NCI-H460 (cell line): ENCODE measurements around the gene SPOCK3. TPM values are rescaled to one million over a fixed set of nuclear protein-coding genes. Genes with fewer than 3 reads are reported as not detected.
A peak's percentile ranks its signal among the peaks of the same experiment; 100 is the strongest.
"Not testable (repeated sequence)": the region's sequence is repeated elsewhere in the genome, so short reads cannot be mapped to it uniquely, and the experiment has no call there.

ENCODE experiments used
- DNase-seq: peaks from one replicate; pipeline ENCODE4 v3.0.0-alpha.2; 2016; ENCODE audit warnings: low read depth; ENCODE audit errors: extremely low read depth
- polyA plus RNA-seq: library from polyadenylated mRNA; depleted of rRNA; stranded (reverse); fragments of >200 nt; gene quantifications from 2 replicates; pipeline ENCODE4 v1.2.3, GENCODE V29; 2014; cell fraction: nucleus; rRNA removed
- total RNA-seq: library from RNA; depleted of rRNA; stranded (reverse); fragments of >200 nt; shearing (Covaris generic); gene quantifications from 2 replicates; pipeline ENCODE4 v1.2.3, GENCODE V29; 2014; rRNA removed

Gene SPOCK3
- 0.20 TPM in 1 of 2 replicates, not detected in the other for total RNA-seq
- polyA plus RNA-seq = not detected in 2 replicates

DNA sequence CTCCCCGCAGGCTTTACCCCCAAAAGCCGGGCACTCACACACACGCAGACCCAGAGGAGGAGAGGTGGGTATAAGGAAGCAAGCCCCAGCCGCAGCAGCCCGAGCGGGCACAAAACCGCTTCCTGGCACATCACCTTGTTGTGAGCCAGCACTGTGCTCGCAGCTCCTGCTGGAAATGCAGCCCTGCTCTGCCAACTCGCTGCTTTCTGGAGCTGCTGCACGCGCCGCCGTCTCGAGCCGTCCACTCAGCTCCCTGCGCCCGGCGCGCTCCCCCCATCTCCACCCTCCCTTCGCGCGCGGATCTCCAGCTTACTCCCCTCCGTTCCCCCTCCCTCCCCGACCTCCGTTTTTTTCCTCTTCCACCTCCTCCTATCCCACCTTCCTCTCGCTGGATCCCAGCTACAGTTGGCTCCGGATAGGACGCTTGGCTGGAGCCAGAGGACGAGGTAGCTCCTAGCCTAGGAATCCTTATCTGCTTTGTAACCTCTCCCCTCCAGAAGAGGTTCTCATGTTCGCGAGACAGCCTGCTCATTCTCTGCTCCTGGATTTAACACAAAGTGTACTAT is at the start of gene SPOCK3:
TSS of gene SPOCK3 (minus strand) at position 179 of the 566 bp plus-strand sequence.
- DNase-seq = peak; percentile 14

DNA sequence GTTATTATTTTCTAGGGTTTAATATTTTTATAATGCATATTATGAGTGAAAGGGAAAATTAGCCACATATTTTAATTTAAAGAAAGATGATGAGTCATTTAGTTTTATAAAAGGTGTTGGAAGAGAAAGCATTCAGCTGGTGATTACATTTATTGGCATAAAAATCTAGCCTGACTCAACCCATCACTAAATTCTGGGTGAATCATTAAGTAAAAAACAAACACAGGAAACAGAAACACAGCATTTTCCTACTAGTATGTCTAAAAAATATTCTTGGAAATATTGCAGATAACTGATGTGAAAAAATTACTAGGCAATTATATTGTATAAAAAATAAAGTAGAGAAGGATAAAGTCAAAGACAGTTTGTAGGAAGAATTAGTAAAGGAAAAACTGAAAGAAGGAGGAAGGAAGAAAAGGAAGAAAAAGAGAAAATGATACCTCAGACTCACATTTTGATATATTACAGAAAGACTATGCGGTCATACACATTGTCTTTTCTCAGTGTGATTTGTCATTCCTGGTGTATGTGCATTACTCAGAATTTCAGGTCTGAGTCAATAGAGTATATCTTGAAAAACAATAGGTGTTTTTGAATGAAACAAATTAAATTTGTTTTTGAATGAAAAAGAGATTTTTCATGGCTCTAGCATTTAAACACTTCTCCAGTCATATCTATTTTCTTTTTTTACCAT is 48.0 kb upstream of the SPOCK3 start:
- DNase-seq = no peak

DNA sequence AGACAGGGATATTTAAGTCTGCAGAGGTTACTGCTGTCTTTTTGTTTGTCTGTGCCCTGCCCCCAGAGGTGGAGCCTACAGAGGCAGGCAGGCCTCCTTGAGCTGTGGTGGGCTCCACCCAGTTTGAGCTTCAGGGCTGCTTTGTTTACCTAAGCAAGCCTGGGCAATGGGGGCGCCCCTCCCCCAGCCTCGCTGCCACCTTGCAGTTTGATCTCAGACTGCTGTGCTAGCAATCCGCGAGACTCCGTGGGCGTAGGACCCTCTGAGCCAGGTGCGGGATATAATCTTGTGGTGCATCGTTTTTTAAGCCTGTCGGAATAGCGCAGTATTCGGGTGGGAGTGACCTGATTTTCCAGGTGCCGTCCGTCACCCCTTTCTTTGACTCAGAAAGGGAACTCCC is 47.3 kb upstream of the SPOCK3 start:
- not testable (repeated sequence) for DNase-seq

DNA sequence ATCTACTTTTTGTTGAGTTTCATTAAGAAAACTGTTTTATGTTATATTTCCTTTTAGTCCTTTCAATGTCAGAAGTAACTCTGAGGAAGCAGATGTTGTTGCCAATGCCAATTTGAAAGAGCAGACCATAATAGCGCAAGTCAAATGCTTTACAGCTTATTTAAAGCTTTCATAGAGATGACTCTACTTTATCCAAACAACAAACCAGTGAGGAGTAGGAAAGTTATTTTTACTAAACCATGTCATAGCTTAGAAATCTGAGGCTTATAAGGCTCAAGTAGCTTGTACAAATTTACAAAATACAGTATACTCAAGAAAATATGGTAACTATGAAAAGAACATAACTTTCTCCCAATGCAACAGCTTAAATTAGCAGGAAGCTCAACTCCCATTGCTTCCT is 40.1 kb upstream of the SPOCK3 start:
- no peak for DNase-seq

DNA sequence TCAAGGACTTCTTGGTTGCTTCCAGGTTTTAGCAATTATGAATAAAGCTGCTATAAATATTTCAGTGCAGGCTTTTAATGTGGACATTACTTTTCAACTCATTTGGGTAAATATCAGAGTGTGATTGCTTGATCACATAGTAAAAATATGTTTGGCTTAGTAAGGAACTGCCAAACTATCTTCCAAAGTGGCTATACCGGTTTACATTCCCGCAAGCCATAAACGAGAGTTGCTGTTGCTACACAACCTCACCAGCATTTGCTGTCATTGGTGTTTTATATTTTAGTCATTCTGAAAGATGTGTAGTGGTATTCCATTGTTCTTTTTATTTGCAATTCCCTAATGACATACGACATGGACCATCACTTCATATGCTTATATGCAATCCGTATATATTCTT is 30.9 kb upstream of the SPOCK3 start:
- no peak for DNase-seq

DNA sequence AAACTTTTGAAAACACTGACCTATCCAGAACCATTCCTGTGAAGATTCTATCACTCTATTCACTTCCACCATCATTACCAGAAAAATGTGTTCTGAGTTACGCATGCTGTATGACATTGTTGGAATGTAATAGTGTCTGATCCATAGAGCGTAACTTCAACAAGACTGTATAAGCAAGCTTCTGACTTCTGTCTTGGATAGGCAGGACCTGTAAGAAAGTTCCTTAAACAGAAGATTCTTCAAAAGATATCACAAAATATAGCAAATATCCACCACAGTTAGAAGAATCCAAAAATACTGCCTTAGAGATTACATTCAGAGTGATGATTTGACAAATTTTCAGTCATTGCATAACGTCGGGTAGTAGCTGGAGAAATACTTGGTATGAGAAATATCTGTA is 14.0 kb upstream of the SPOCK3 start:
- DNase-seq = no peak

DNA sequence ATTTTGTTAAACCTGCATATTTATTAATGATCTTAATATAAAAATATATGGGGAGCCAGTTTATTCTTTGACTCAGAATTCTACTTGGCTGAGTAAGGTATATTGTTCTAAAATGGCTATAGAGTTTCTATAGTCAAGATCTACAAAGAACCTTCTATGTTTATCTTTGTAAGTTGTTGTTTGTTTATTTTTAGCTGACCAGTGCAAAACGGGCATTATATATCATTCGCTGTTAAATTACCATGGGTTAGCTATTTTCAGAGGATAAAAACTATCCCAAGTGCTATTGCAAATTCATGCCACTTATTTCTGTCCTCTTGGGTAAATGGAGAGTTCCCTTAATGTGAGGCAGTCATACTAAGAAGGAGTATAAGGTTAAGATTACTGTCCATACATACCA is 5.3 kb upstream of the SPOCK3 start:
- DNase-seq = no peak

DNA sequence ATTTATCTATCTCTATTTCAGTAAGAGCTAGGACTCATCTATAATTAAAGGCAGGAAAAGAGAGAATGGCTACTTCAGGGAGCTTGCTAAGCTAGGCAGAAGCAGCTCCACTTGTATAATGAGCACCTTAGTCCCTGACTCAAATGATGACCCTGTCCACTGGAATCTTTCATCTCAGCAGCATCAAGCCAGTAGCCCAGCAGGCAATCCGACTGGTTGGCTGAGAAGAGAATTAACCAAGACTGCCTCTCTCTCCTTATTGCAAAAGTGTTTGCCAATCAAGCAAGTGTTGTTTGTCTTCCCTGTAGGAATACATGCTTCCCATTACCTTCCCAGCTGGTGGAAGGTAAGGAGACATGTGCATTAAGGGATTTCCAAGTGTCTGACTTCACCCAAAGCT is 3.9 kb upstream of the SPOCK3 start:
- no peak for DNase-seq

DNA sequence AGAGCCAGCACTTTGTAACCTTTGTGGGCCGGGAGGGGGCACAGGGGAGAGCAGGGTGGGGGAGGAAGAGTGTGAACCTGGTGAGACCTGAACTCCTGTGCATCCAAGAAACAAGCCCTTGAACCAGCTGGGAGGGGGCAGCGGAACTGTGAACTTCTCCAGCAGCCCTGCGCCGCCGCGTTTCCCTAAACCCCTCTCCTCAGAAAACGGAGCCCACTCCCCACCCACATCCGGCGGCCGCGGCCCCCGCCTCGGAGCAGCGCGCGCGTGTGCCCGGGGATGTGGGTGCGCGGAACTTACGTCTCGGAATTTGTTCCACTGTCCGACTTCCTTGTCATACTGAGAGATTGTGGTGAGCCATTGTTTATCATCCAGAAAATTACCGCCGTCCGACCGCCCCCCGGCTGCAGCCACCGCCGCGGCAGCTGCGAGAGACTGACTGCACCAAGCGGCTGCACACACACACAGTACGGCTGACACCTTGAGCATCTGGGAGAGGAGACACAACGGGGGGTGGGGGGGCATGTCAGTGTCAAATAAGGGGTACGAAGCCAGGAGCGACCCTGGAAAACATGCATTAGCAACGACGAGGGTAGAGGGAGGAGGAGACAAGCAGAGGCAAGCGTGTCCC is 494 bp downstream of the SPOCK3 start:
- no peak for DNase-seq

DNA sequence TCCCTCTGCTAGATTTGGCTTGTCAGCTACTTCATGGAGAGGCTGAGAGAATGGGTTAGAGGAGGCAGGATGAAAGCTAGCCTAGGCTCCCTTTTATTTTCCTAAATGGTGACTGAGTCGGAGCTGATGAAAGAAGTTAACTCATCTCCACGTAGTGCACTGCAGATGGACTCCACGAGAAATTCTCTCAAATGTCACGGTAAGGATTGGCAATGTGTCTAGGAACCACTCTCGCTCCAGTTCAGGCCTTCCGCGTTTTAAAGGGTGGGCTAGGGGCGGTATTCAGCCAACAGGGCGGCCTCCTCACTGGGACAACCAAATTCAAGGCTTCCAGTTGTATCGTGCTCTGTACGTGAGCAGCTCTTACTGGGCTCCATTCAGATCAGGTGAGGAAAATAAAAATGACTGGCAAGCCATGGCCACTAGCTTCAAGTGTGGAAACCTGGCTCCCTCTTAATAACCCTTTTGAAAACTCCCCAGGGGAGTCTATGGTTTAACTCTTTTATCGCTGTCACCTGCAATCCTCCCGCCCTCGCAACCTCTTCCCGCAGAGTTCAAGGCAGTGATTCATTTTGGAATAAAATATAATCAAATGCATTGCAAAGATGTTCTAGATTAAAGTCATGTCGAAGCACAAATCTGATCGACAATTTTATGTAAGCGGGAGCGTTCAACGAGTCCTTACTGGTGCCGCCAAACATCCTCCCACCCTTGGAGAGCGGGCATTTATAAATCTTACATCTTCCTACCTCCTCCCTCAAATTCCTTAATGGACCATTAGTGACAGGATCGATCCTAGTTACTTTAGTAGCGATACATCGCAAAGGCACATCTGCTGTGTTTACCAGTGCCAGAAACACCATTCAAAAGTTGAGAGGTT is 1.2 kb downstream of the SPOCK3 start:
- no peak for DNase-seq

DNA sequence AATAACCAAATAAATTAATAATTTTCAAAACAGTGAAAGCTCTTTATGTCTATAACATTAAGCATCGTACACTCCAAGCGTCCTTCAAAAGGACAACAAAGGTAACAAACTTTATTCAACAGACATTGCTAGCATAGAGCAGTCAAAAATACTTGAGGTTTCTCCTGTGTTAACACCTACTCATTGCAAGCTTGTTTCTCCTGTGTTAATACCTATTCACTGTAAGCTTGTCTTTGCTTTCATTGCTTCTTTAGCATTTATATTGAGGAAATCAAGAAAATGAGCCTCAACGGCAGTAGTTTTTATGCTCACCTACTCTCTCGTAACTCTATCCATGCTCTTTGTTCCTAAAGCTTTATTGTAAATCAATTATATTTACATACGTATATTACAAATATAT is 3.5 kb downstream of the SPOCK3 start:
- no peak for DNase-seq

DNA sequence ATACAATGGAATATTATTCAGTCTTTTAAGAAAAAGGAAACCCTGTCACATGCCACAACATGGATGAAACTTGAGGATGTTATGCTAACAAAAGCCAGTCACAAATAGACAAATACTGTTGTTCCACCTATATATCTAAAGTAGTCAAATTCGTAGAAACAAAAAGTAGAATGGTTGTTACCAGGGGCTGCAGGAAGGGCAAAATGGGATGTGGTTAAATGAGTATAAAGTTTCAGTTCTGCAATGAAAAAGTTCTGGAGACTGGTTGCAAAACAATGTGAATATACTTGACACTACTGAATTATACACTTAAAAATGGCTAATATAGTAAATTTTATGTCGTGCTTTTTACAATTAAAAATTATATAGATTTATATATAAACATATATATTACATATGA is 12.2 kb downstream of the SPOCK3 start:
- DNase-seq = no peak

DNA sequence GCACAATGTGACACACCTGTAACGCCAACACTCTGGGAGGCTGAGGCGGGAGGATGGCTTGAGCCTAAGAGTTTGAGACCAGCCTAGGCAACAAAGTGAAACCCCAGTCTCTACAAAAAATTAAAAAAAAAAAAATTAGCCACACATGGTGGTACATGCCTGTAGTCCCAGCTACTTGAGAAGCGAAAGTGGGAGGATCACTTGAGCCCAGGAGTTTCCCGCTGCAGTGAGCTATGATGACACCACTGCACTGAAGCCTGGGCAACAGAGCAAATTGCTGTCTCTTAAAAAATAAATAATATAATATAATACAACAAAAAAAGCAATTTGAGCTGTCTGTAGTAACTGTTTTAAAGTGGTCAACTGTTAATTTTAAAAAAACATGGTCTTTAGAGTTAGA is 13.2 kb downstream of the SPOCK3 start:
- no peak for DNase-seq

DNA sequence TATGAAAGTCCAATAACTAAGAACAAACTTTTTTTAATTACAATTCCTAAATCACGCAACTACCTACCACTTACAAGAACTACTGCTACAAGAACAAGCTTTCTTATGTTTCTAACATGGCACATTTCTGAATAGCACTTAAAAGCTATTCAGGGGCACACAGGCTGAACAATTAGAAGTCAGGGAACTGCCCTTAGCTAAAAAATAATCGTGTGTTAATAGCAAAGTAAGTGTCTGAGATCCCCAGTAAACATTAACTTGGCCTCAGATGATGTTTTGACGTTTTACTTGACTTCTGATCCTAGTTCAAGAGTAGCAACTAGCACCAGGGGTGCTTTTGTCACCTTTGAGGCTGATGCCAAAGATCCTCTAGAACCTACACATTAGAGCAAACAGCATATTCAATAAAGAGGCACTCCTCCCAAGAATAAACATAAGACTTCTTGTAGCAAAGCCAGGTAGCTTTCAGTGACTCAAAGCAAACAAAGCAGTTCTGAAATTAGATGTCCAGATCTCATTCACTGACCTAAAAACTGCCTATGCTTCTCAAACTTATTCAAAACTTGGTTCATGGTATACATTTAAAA is 16.2 kb downstream of the SPOCK3 start:
- no peak for DNase-seq

DNA sequence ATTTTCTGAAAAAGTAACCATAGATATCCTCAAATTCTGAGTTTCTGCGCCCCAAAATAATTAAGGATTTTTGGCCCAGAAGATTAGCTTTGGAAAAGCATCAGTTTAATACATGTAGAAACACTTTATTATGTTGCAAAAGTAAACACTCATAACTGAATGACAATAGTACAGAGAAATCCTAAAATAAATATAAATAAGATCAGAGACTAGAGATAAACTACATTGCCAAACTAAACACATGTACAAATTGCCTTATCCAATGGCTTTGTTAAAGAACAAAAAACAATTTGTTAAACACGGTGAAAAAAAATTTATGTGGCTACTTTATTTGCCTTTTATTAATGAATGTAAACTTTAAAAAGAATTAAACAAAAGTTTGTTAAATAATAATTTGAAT is 17.5 kb downstream of the SPOCK3 start:
- DNase-seq = no peak

DNA sequence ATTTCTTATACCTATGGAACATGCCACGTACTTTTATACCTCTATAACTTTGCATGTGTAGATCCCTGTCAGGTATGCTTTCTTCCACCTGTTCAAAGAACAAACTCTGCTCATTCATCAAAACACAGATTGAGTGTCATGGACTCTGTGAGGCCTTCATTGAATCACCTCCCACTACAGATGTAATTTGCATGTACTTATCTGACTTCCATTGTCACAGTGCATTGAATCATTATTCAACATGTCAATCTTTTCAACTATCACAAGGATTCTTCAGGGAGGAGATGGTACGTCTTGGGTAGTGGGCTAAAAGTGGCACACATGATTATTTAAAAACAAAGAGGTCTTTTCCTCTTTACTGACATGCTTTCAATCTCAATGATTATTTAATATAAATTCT is 24.1 kb downstream of the SPOCK3 start:
- no peak for DNase-seq

DNA sequence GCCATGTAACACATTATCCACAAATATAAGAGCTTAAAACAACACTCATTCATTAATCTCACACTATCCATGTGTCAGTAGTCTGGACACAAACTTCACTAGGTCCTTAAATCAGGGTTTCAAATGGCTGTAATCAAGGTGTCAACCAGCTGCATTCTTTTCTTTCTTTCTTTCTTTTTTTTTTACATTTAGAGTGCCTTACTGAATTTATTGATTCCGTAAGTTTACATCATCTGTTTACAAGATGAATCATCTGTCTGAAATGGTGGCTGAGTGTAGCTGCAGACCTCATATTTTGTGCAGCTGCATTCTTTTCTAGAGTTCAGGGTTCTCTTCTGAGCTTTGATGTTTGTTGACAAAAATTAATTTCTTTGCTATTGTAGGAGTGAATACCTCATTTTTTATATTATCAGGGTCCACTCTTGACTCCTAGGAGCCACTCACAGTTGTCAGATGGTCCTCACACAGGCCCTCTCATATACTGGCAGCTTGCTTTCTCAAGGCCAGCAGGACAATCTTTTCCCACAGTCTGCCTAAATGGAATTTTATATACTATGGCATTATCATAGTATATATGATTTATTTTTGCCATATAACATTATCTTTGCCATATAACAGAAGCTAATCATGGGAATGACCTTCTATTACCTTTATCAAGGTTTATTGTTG is 37.8 kb downstream of the SPOCK3 start:
- DNase-seq = no peak

DNA sequence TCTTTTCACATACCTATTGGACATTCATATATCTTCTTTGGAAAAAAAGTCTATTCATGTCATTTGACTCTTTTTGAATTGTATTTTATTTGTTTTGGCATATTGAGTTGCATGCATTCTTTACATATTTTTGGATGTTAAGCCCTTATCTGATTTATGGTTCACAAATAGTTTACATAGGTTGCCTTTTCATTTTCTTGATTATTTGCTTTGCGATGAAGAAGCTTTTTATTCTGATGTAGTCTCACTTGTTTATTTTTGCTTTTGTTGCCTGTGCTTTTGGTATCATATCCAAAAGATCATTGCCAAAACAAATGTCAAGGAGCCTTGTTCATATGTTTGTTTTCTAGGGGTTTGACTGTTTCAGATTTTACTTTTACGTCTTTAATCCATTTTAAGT is 43.9 kb downstream of the SPOCK3 start:
- DNase-seq = no peak

DNA sequence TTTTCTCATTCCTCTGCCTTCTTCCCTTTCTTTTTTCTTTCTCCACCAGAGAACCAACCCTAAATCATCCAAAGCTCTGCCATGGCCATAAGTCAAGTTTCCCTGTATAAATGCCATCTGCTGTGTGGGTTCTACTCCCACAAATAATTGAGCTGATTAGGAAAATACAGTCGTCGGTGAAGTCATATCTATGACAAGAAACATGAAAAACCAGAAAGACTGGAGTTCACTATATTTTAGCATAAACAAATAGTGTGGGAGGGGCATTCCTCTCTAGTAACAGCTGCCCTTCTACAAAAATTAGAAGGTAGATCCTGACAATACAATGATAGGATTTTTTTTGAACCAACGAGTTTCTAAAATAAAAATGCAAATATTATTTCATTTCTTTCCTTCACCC is 48.8 kb downstream of the SPOCK3 start:
- no peak for DNase-seq

DNA sequence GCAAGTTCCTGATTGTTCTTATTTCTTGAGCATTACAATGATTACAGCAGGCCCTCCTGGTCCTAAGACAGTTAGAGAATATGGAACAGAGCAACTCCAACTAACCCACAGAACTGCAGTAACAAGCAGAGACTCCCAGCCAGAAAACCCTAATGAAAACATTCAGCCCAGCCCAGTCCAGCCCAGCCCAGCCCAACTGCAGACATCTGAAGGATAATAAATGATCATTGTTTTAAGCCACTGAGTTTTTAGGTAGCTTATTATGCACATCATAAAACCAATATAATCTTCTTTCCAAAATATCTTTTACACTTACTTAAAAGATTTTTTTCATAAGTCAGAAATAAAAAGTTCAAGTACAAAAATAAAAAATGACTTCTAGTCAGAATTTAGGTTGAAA is 51.3 kb downstream of the SPOCK3 start:
- no peak for DNase-seq
